Measurements from ENCODE around the gene LRRC25. TPM values are rescaled to one million over a fixed set of nuclear protein-coding genes. Genes with fewer than 3 reads are reported as not detected.
A peak's percentile ranks its signal among the peaks of the same experiment; 100 is the strongest.

LRRC25 gene
- total RNA-seq, 1 donor from 2014 or later: 0.47 TPM

- no peak for DNase-seq
- no peak for TF ChIP-seq CTCF (IDR thresholded peaks at IDR 0.05)
- ChIA-PET POLR2A (interaction anchor here (0.7 to 7.2 kb wide), 8 partner anchors 9 to 140 kb away, joined by 3 to 47 read pairs (median 8); partner anchors contain the start of genes ISYNA1 and JUND), CTCF (interaction anchor here (0.6 to 6.8 kb wide), 9 partner anchors 9 to 215 kb away, joined by 3 to 59 read pairs (median 4); no protein-coding TSS in a partner anchor)
- peaks cover 29% of the 10 kb centered on the region for H3K27me3 Mint-ChIP-seq
- ATAC-seq (ENCODE audit: low read depth): peak; percentile 41
- no peak overlapping the region for H3K27ac Mint-ChIP-seq
- no peaks in the 10 kb centered on the region for H3K9me3 Mint-ChIP-seq
- intact Hi-C loops (cut with micrococcal nuclease): loop anchor here (1.0 to 10.0 kb wide), 4 partner anchors 8 to 475 kb away; partner anchors contain the start of gene PGPEP1
- peaks cover 68% of the 10 kb centered on the region for H3K4me1 Mint-ChIP-seq
- H3K36me3 Mint-ChIP-seq (ENCODE audit: low read depth): no peaks in the 10 kb centered on the region
- peak overlapping the region; percentile 77 for H3K4me3 Mint-ChIP-seq
Measured at GRCh38 chr19:18419699-18420460, 22.5 kb upstream of the LRRC25 start.

- CTCF ChIA-PET: interaction anchor here (0.6 to 6.8 kb wide), 8 partner anchors 10 to 167 kb away, joined by 3 to 59 read pairs (median 5); no protein-coding TSS in a partner anchor
- POLR2A ChIA-PET: interaction anchor here (0.7 to 7.2 kb wide), 9 partner anchors 10 to 144 kb away, joined by 3 to 47 read pairs (median 7); partner anchors contain the start of gene JUND
- Mint-ChIP-seq H3K9me3 (no peaks in the 10 kb centered on the region), H3K4me1 (peaks cover 73% of the 10 kb centered on the region), H3K36me3 (ENCODE audit: low read depth) (no peaks in the 10 kb centered on the region), H3K27me3 (peaks cover 33% of the 10 kb centered on the region), H3K4me3 (peak within 1 kb of the TSS; percentile 77), H3K27ac (peak within 1 kb of the TSS; percentile 12)
- peak; percentile 72 for DNase-seq
- intact Hi-C loops (cut with micrococcal nuclease): loop anchor here (1.0 to 10.0 kb wide), 4 partner anchors 9 to 474 kb away; partner anchors contain the start of gene PGPEP1
- ATAC-seq (ENCODE audit: low read depth): peak; percentile 67
- TF ChIP-seq CTCF (IDR thresholded peaks at IDR 0.05): no peak
Measured at GRCh38 chr19:18419195-18419698, 21.8 kb upstream of the LRRC25 start, which contains the start of gene SSBP4. SSBP4 (plus strand) TSS chr19:18419398; CDS start chr19:18419649, 251 bp downstream.

- Mint-ChIP-seq H3K36me3 (ENCODE audit: low read depth) (no peaks in the 10 kb centered on the region), H3K4me1 (peaks cover 73% of the 10 kb centered on the region), H3K4me3 (peak overlapping the region; percentile 73), H3K27me3 (peaks cover 36% of the 10 kb centered on the region), H3K9me3 (no peaks in the 10 kb centered on the region), H3K27ac (peak overlapping the region; percentile 12)
- ATAC-seq (ENCODE audit: low read depth): no peak
- POLR2A ChIA-PET: interaction anchor here (0.5 to 7.2 kb wide), 11 partner anchors 10 to 1022 kb away, joined by 3 to 47 read pairs (median 4); partner anchors contain the start of gene JUND
- TF ChIP-seq CTCF (IDR thresholded peaks at IDR 0.05): no peak
- no peak for DNase-seq
- CTCF ChIA-PET: interaction anchor here (0.6 to 6.8 kb wide), 8 partner anchors 10 to 722 kb away, joined by 3 to 59 read pairs (median 5); no protein-coding TSS in a partner anchor
- intact Hi-C loops (cut with micrococcal nuclease): loop anchor here (1.0 to 10.0 kb wide), 5 partner anchors 8 to 474 kb away; partner anchors contain the start of gene PGPEP1
Measured at GRCh38 chr19:18418483-18419194, 21.2 kb upstream of the LRRC25 start.

- ChIA-PET CTCF (interaction anchor here (0.6 to 6.8 kb wide), 6 partner anchors 11 to 723 kb away, joined by 3 to 59 read pairs (median 5); no protein-coding TSS in a partner anchor), POLR2A (interaction anchor here (0.5 to 7.2 kb wide), 9 partner anchors 11 to 1021 kb away, joined by 3 to 47 read pairs (median 4); partner anchors contain the start of gene JUND)
- DNase-seq (no peak), ATAC-seq (ENCODE audit: low read depth) (no peak)
- intact Hi-C loops (cut with micrococcal nuclease): loop anchor here (1.0 to 10.0 kb wide), 4 partner anchors 8 to 473 kb away; partner anchors contain the start of gene PGPEP1
- no peak overlapping the region for H3K27ac Mint-ChIP-seq
- H3K4me1 Mint-ChIP-seq: peaks cover 70% of the 10 kb centered on the region
- H3K27me3 Mint-ChIP-seq: peaks cover 40% of the 10 kb centered on the region
- no peak for TF ChIP-seq CTCF (IDR thresholded peaks at IDR 0.05)
- peak overlapping the region; percentile 73 for H3K4me3 Mint-ChIP-seq
- no peaks in the 10 kb centered on the region for H3K36me3 Mint-ChIP-seq (ENCODE audit: low read depth)
- no peaks in the 10 kb centered on the region for H3K9me3 Mint-ChIP-seq
Measured at GRCh38 chr19:18418029-18418482, 20.6 kb upstream of the LRRC25 start.
